HG03280 (cell line): ENCODE data around the gene TMEM139.
"Not testable (repeated sequence)": the region's sequence is repeated elsewhere in the genome, so short reads cannot be mapped to it uniquely, and the experiment has no call there.

Source experiments
- ATAC-seq: cut with Tn5 transposase; IDR thresholded peaks from one replicate; pipeline ENCODE4 v1.9.1; 2021; ENCODE audit warnings: mild to moderate bottlenecking, moderate library complexity; ENCODE audit not compliant: unreplicated experiment

The TMEM139 gene

GRCh38 chr7:143287935-143288826 is 3.4 kb downstream of the TMEM139 start, which contains the start of gene CASP2:
Gene CASP2, plus strand, starts transcription at chr7:143288351. Its CDS starts 105 bp downstream, at chr7:143288456.
- ATAC-seq, result peak; percentile 92

- no peak for ATAC-seq
Measured at GRCh38 chr7:143288836-143289235, 4.1 kb downstream of the TMEM139 start.

DNA sequence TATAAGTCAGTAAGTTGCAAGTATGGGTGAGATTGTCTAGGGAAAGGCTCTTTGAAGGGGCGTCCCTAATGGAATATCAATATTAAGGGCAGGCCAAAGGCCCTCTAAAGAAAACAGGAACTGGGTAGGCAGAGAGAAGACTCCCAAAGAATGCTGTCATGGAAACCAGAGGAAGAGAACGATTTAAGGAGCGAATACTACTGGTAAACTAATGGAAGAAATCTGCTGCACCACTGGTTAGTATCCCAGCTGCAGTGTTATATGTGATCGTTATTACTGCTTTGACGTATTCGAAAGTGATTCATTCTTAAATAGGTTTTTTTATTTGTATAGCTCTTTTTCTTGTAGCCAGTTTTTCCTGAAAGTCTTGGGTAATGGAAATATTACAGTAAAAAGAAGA is 4.7 kb downstream of the TMEM139 start:
- ATAC-seq, result no peak

- not testable (repeated sequence) for ATAC-seq
Measured at GRCh38 chr7:143289888-143290287, 5.1 kb downstream of the TMEM139 start.

DNA sequence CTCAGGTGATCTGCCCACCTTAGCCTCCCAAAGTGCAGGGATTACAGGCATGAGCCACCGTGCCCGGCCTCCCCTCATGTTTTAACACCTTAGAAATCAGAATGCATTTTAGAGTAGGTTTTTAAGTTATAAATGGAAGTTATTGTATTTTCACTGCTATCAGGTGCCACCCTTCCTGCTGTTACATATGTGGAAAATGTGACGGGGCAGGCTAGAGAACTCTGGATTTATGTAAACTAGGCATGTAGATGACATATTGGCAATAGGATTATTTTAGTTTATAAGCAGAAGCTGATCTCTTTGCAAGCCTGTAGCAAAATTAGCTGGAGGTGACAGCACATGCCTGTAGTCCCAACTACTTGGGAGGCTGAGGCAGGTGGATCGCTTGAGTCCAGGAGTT is 5.5 kb downstream of the TMEM139 start:
- ATAC-seq, result no peak

- ATAC-seq, result no peak
Measured at GRCh38 chr7:143292876-143293275, 8.1 kb downstream of the TMEM139 start.

- no peak for ATAC-seq
Measured at GRCh38 chr7:143295870-143296269, 11.1 kb downstream of the TMEM139 start.

DNA sequence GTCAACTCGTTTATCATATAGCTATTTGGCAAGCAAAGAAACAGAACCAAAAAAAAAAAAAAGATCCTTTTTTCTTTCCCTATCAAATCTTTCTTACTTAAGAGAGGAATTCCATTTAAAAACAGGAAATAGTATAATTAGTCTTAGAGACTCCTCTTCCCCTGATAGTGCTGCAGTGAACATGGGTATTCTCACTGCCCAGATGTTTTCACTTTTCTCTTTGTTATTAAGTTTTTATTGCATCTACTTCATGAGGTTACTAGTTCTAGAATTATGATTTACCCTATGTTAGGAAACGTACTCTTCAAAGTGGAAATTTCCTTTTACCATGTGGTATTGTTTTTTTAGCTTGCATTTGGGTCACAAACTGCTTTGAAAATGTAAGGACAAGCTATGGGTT is 11.9 kb downstream of the TMEM139 start:
- no peak for ATAC-seq

DNA sequence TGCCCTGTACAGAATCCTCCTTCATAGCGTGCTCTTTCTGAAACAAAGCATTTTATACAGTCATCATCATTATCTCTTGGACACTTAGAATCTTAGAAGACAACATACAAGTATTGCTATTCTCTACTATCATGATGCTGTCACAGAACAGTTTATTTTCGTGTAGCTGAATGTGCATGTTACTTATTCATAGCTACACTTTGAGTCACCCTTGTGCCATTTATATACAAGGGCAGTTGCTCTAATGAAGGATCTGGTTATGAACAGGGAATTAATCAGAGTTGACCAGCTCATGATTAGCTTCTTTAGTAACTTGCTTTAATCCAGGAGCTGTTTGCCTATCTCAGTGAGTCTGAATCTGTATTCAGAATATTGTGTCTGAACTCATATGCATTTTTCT is 14.6 kb downstream of the TMEM139 start:
- ATAC-seq, result no peak

DNA sequence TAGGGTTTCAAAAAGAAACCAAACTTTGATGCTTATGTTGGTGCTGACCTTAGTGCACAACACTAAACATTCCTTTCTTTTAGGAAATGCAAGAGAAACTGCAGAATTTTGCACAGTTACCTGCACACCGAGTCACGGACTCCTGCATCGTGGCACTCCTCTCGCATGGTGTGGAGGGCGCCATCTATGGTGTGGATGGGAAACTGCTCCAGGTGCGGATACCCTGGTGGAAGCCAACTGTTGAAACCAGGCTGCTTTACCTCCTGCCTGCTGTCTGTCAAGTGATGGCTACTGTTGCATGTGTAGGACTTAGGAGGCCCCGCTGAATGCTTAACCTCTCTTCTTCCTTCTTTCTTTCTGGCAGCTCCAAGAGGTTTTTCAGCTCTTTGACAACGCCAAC is 15.1 kb downstream of the TMEM139 start:
- ATAC-seq, result peak; percentile 64

GRCh38 chr7:143300959-143301935 is 16.5 kb downstream of the TMEM139 start:
- ATAC-seq, result no peak

DNA sequence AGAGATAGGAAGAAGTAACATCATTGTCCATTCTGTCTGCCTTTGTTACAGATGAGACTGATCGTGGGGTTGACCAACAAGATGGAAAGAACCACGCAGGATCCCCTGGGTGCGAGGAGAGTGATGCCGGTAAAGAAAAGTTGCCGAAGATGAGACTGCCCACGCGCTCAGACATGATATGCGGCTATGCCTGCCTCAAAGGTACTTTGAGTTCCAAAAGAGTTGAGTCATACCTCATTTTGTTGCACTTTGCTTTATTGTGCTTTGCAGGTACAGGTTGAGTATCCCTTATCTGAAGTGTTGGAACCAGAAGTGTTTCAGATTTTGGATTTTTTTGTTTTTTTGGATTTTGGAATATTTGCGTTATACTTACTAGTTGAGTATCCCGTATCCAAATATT is 19.0 kb downstream of the TMEM139 start:
- no peak for ATAC-seq

- no peak for ATAC-seq
Measured at GRCh38 chr7:143304938-143305337, 20.2 kb downstream of the TMEM139 start.

GRCh38 chr7:143305423-143306070 is 20.8 kb downstream of the TMEM139 start:
- no peak for ATAC-seq

DNA sequence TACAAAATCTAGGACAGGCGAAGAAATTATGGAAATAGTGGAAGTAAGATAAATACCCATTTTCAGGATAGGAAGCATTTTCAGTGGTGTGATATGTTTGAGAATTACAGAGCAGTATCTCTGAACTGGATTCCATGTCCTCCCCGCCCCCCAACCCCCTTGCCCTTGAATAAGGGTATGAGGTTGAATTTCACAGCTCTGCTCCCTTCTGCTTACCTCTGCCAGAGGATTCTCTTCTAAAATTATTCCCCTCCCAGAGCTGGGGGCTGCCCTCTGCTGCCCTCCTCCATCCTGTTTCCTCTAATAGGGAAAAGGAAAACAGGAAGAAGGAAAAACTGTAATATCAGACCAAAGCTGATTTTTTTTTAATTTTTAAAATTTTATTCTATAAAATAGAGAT is 23.9 kb downstream of the TMEM139 start:
- no peak for ATAC-seq

GRCh38 chr7:143314127-143314526 is 29.4 kb downstream of the TMEM139 start:
- no peak for ATAC-seq

DNA sequence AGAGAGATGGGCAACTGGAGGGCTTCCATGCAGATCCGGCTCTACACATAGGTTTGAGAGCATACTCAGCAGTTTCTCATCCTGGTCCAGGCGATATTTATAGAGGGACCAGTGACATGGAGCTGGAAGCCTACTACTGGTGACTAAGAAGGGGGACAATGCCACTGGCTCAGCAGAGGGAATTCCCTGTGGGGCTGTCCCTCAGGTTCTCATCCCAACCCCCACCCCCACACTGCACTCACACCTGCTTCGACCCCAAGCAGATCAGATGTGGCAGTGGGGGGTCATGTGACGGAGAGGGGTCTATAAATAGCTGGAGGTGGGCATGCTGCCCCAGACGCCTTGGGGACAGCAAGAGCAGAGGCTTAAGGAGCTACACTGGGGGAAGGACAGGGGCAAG is 31.0 kb downstream of the TMEM139 start, which contains the start of gene CLCN1:
CLCN1 (plus strand) TSS at position 336 of the 400 bp plus-strand sequence. CDS start 102 bp downstream, outside the sequence.
- ATAC-seq, result no peak

GRCh38 chr7:143316492-143316891 is 31.7 kb downstream of the TMEM139 start:
- ATAC-seq, result no peak

DNA sequence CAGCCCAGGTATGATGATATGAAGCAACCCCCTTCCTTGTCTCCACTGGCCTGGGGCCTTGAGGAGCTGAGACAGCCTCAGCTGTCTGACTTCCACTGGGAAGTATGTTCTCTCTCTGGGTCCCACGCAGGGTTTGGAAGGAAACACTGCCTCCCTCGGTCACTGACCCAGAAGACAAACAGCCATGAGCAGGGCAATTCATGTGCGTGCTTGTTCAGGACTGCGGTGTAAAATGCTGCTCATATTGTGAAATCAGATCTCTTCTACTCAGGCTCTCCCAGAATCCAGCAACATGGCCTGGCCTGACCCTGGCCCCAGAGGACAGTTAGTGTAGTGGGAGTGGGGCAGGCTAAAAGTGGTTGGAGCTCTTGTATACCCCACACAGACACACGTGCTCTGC is 33.9 kb downstream of the TMEM139 start:
- no peak for ATAC-seq

GRCh38 chr7:143320620-143321019 is 35.9 kb downstream of the TMEM139 start:
- ATAC-seq, result no peak

GRCh38 chr7:143321242-143321641 is 36.5 kb downstream of the TMEM139 start:
- no peak for ATAC-seq
